ENCODE data around the gene STRBP. TPM values are rescaled to one million over a fixed set of nuclear protein-coding genes. Genes with fewer than 3 reads are reported as not detected.

The STRBP gene
- total RNA-seq, 2 donors from 2014 or later: 11.1 to 15.4 TPM

GRCh38 chr9:123120953-123121352, 147.4 kb downstream of the STRBP start:
- Mint-ChIP-seq H3K27me3 (no peaks in the 10 kb centered on the region), H3K27ac (no peak overlapping the region), H3K36me3 (ENCODE audit: low read depth) (peaks cover 2% of the 10 kb centered on the region), H3K4me1 (peaks cover 2% of the 10 kb centered on the region), H3K4me3 (no peak overlapping the region)
- ATAC-seq (no peak), DNase-seq (no peak)
- no peaks in the 10 kb centered on the region for H3K9me3 ChIP-seq (ENCODE audit: control insufficient read depth, low read length, poor library complexity, severe bottlenecking)

- Mint-ChIP-seq H3K27ac (no peak overlapping the region), H3K4me3 (no peak overlapping the region), H3K4me1 (peaks cover 2% of the 10 kb centered on the region), H3K36me3 (ENCODE audit: low read depth) (peaks cover 2% of the 10 kb centered on the region), H3K27me3 (no peaks in the 10 kb centered on the region)
- no peaks in the 10 kb centered on the region for H3K9me3 ChIP-seq (ENCODE audit: control insufficient read depth, low read length, poor library complexity, severe bottlenecking)
- DNase-seq (no peak), ATAC-seq (no peak)
These were observed 148.3 kb downstream of the STRBP start for GRCh38 chr9:123120131-123120530.

GRCh38 chr9:123119566-123119965, 148.8 kb downstream of the STRBP start:
- Mint-ChIP-seq H3K36me3 (ENCODE audit: low read depth) (peaks cover 2% of the 10 kb centered on the region), H3K27me3 (no peaks in the 10 kb centered on the region), H3K4me1 (peaks cover 2% of the 10 kb centered on the region), H3K4me3 (no peak overlapping the region), H3K27ac (no peak overlapping the region)
- no peak for DNase-seq
- no peaks in the 10 kb centered on the region for H3K9me3 ChIP-seq (ENCODE audit: control insufficient read depth, low read length, poor library complexity, severe bottlenecking)
- ATAC-seq: no peak

- Mint-ChIP-seq H3K27ac (no peak overlapping the region), H3K27me3 (no peaks in the 10 kb centered on the region), H3K4me1 (peaks cover 16% of the 10 kb centered on the region), H3K4me3 (no peak overlapping the region), H3K36me3 (ENCODE audit: low read depth) (no peaks in the 10 kb centered on the region)
- DNase-seq: no peak
- no peak for ATAC-seq
- H3K9me3 ChIP-seq (ENCODE audit: control insufficient read depth, low read length, poor library complexity, severe bottlenecking): no peaks in the 10 kb centered on the region
These were observed 152.3 kb downstream of the STRBP start for GRCh38 chr9:123116036-123116435.

- H3K9me3 ChIP-seq (ENCODE audit: control insufficient read depth, low read length, poor library complexity, severe bottlenecking): no peaks in the 10 kb centered on the region
- Mint-ChIP-seq H3K4me3 (no peak overlapping the region), H3K36me3 (ENCODE audit: low read depth) (no peaks in the 10 kb centered on the region), H3K27ac (no peak overlapping the region), H3K27me3 (no peaks in the 10 kb centered on the region), H3K4me1 (peaks cover 23% of the 10 kb centered on the region)
- ATAC-seq: no peak
- DNase-seq: no peak
These were observed 153.1 kb downstream of the STRBP start for GRCh38 chr9:123115146-123115913.

GRCh38 chr9:123113185-123113584, 155.2 kb downstream of the STRBP start:
- no peaks in the 10 kb centered on the region for H3K9me3 ChIP-seq (ENCODE audit: control insufficient read depth, low read length, poor library complexity, severe bottlenecking)
- DNase-seq (no peak), ATAC-seq (no peak)
- no peaks in the 10 kb centered on the region for H3K36me3 Mint-ChIP-seq (ENCODE audit: low read depth)
- no peak overlapping the region for H3K4me3 Mint-ChIP-seq
- H3K27me3 Mint-ChIP-seq: no peaks in the 10 kb centered on the region
- peak overlapping the region; percentile 93 for H3K27ac Mint-ChIP-seq
- peaks cover 23% of the 10 kb centered on the region for H3K4me1 Mint-ChIP-seq

- DNase-seq: no peak
- peak overlapping the region; percentile 93 for H3K27ac Mint-ChIP-seq
These were observed 156.1 kb downstream of the STRBP start for GRCh38 chr9:123112015-123112975.

GRCh38 chr9:123111427-123112014, 156.9 kb downstream of the STRBP start:
- Mint-ChIP-seq H3K27me3 (no peaks in the 10 kb centered on the region), H3K4me3 (peak overlapping the region; percentile 28), H3K4me1 (peaks cover 28% of the 10 kb centered on the region), H3K27ac (peak overlapping the region; percentile 93), H3K36me3 (ENCODE audit: low read depth) (peaks cover 3% of the 10 kb centered on the region)
- DNase-seq (no peak), ATAC-seq (peak; percentile 9)
- H3K9me3 ChIP-seq (ENCODE audit: control insufficient read depth, low read length, poor library complexity, severe bottlenecking): no peaks in the 10 kb centered on the region

More at GRCh38 chr9:123112015-123112975, 156.1 kb downstream of the STRBP start:
- Mint-ChIP-seq H3K27me3 (no peaks in the 10 kb centered on the region), H3K36me3 (ENCODE audit: low read depth) (no peaks in the 10 kb centered on the region), H3K4me3 (peak overlapping the region; percentile 33), H3K4me1 (peaks cover 23% of the 10 kb centered on the region)
- no peaks in the 10 kb centered on the region for H3K9me3 ChIP-seq (ENCODE audit: control insufficient read depth, low read length, poor library complexity, severe bottlenecking)
- ATAC-seq: peak; percentile 62

GRCh38 chr9:123109540-123110279, 158.7 kb downstream of the STRBP start:
- DNase-seq: no peak
- H3K27ac Mint-ChIP-seq: peak overlapping the region; percentile 93
- H3K27me3 Mint-ChIP-seq: no peaks in the 10 kb centered on the region
- H3K9me3 ChIP-seq (ENCODE audit: control insufficient read depth, low read length, poor library complexity, severe bottlenecking): no peaks in the 10 kb centered on the region
- no peak overlapping the region for H3K4me3 Mint-ChIP-seq
- H3K4me1 Mint-ChIP-seq: peaks cover 27% of the 10 kb centered on the region
- H3K36me3 Mint-ChIP-seq (ENCODE audit: low read depth): peaks cover 3% of the 10 kb centered on the region
- ATAC-seq: no peak

- ATAC-seq: no peak
- Mint-ChIP-seq H3K4me1 (peaks cover 27% of the 10 kb centered on the region), H3K27ac (no peak overlapping the region), H3K36me3 (ENCODE audit: low read depth) (peaks cover 3% of the 10 kb centered on the region), H3K4me3 (no peak overlapping the region), H3K27me3 (no peaks in the 10 kb centered on the region)
- DNase-seq: no peak
- H3K9me3 ChIP-seq (ENCODE audit: control insufficient read depth, low read length, poor library complexity, severe bottlenecking): no peaks in the 10 kb centered on the region
These were observed 159.4 kb downstream of the STRBP start for GRCh38 chr9:123108976-123109375.

GRCh38 chr9:123107639-123108285, 160.6 kb downstream of the STRBP start:
- no peak for ATAC-seq
- DNase-seq: no peak
- Mint-ChIP-seq H3K4me1 (peaks cover 27% of the 10 kb centered on the region), H3K36me3 (ENCODE audit: low read depth) (peaks cover 3% of the 10 kb centered on the region), H3K27ac (peak overlapping the region; percentile 56), H3K27me3 (no peaks in the 10 kb centered on the region), H3K4me3 (no peak overlapping the region)
- no peaks in the 10 kb centered on the region for H3K9me3 ChIP-seq (ENCODE audit: control insufficient read depth, low read length, poor library complexity, severe bottlenecking)

- no peaks in the 10 kb centered on the region for H3K27me3 Mint-ChIP-seq
- H3K4me1 Mint-ChIP-seq: peaks cover 8% of the 10 kb centered on the region
- H3K9me3 ChIP-seq (ENCODE audit: control insufficient read depth, low read length, poor library complexity, severe bottlenecking): no peaks in the 10 kb centered on the region
- ATAC-seq (no peak), DNase-seq (no peak)
- H3K27ac Mint-ChIP-seq: peak overlapping the region; percentile 81
- H3K4me3 Mint-ChIP-seq: no peak overlapping the region
- peaks cover 6% of the 10 kb centered on the region for H3K36me3 Mint-ChIP-seq (ENCODE audit: low read depth)
These were observed 162.9 kb downstream of the STRBP start for GRCh38 chr9:123105490-123105889.

Data from T-helper 17 cell (primary cell).